Measurements from ENCODE around the gene EFNA1. TPM values are rescaled to one million over a fixed set of nuclear protein-coding genes. Genes with fewer than 3 reads are reported as not detected.

Gene EFNA1
- total RNA-seq, 2 experiments from 2014 or later, result not detected

- TF ChIP-seq EZH2phosphoT487 (IDR thresholded peaks at IDR 0.05; ENCODE audit: borderline replicate concordance, low read depth, low read length), result no peak
- Histone ChIP-seq H3K4me2 (ENCODE audit: low read length) (no peak overlapping the region), H4K20me1 (ENCODE audit: insufficient read depth, low read length) (no peaks in the 10 kb centered on the region), H3K4me1 (ENCODE audit: insufficient read depth, low read length, poor library complexity, severe bottlenecking) (no peaks in the 10 kb centered on the region), H3K36me3 (ENCODE audit: insufficient read depth, low read length) (no peaks in the 10 kb centered on the region), H3K9me2 (ENCODE audit: insufficient read depth, low read length) (no peaks in the 10 kb centered on the region), H3K9me3 (ENCODE audit: low read length) (no peaks in the 10 kb centered on the region), H3K27ac (ENCODE audit: low read depth, low read length, poor library complexity, severe bottlenecking) (no peak overlapping the region), H2AFZ (ENCODE audit: low read length) (no peak overlapping the region), H3K4me3 (ENCODE audit: low read depth, low read length, poor library complexity, severe bottlenecking) (no peak overlapping the region), H3K79me2 (ENCODE audit: insufficient read depth, low read depth, low read length) (no peaks in the 10 kb centered on the region)
- intact Hi-C loops (cut with micrococcal nuclease; ENCODE audit: unreplicated experiment), result no loop called here
- no peak for DNase-seq (ENCODE audit: low spot score)
- no TSS peak for BruUV-seq (replicated peaks)
- POLR2A ChIA-PET, result interaction anchor here (0.7 kb wide), 1 partner anchor 23 kb away, joined by 3 read pairs; no protein-coding TSS in a partner anchor
- CTCF ChIA-PET (ENCODE audit: unreplicated experiment), result no interaction called here
Measured at GRCh38 chr1:155120253-155120652, 7.4 kb upstream of the EFNA1 start.

DNA sequence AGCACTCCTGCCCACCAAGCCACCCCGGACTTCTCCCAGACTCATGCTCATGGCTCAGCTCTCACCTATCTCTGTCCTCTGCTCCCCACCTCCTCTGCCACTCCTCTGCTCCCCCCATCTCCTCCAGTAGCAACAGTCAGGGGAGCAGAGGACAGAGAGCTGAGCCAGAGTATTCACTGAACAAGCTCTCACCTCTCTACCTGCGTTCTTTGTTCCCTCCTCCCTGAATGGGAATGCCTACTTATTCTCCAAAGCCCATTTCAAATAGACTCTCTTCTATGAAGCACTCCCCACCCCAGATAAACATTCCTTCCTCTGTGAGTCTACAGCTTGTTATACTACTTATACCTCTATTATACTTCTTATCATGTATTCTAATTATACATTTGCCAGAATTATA lies 6.4 kb upstream of the EFNA1 start:
- no peak for TF ChIP-seq EZH2phosphoT487 (IDR thresholded peaks at IDR 0.05; ENCODE audit: borderline replicate concordance, low read depth, low read length)
- TF ChIP-seq, protein P1, sequence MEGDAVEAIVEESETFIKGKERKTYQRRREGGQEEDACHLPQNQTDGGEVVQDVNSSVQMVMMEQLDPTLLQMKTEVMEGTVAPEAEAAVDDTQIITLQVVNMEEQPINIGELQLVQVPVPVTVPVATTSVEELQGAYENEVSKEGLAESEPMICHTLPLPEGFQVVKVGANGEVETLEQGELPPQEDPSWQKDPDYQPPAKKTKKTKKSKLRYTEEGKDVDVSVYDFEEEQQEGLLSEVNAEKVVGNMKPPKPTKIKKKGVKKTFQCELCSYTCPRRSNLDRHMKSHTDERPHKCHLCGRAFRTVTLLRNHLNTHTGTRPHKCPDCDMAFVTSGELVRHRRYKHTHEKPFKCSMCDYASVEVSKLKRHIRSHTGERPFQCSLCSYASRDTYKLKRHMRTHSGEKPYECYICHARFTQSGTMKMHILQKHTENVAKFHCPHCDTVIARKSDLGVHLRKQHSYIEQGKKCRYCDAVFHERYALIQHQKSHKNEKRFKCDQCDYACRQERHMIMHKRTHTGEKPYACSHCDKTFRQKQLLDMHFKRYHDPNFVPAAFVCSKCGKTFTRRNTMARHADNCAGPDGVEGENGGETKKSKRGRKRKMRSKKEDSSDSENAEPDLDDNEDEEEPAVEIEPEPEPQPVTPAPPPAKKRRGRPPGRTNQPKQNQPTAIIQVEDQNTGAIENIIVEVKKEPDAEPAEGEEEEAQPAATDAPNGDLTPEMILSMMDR (conservative IDR thresholded peaks at IDR 0.05; ENCODE audit: low read length), result no peak
- H3K36me3 ChIP-seq (ENCODE audit: insufficient read depth, low read length), result no peaks in the 10 kb centered on the region
- no peak overlapping the region for H3K4me2 ChIP-seq (ENCODE audit: low read length)
- H3K27ac ChIP-seq (ENCODE audit: low read depth, low read length, poor library complexity, severe bottlenecking), result no peak overlapping the region
- intact Hi-C loops (cut with micrococcal nuclease; ENCODE audit: unreplicated experiment), result no loop called here
- no peaks in the 10 kb centered on the region for H3K79me2 ChIP-seq (ENCODE audit: insufficient read depth, low read depth, low read length)
- no peak for DNase-seq (ENCODE audit: low spot score)
- H3K4me3 ChIP-seq (ENCODE audit: low read depth, low read length, poor library complexity, severe bottlenecking), result no peak overlapping the region
- H4K20me1 ChIP-seq (ENCODE audit: insufficient read depth, low read length), result no peaks in the 10 kb centered on the region
- POLR2A ChIA-PET, result interaction anchor here (0.6 to 0.7 kb wide), 2 partner anchors 22 to 24 kb away, joined by 3 read pairs; no protein-coding TSS in a partner anchor
- no peaks in the 10 kb centered on the region for H3K9me3 ChIP-seq (ENCODE audit: low read length)
- H3K9me2 ChIP-seq (ENCODE audit: insufficient read depth, low read length), result no peaks in the 10 kb centered on the region
- no TSS peak for BruUV-seq (replicated peaks)
- no peaks in the 10 kb centered on the region for H3K4me1 ChIP-seq (ENCODE audit: insufficient read depth, low read length, poor library complexity, severe bottlenecking)
- CTCF ChIA-PET (ENCODE audit: unreplicated experiment), result no interaction called here
- H2AFZ ChIP-seq (ENCODE audit: low read length), result no peak overlapping the region

DNA sequence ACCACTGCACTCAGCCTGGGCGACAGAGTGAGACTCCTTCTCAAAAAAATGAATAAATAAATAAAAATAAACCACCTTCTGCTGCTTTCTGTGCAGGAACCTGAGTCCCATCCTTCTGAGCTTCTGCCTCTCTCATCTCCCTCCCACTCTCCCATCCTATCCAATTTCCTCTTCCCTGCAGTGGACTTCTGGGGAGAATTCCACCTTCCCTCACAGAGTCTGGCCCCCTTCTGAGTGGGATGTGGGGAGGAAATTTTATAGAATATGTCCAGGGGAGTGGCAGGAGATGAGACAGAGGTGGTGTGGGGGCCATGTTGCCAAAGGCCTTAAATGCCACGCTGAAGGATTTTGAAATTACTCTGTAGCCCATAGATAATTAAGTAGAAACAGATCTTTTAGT lies 5.4 kb upstream of the EFNA1 start:
- ChIA-PET POLR2A (interaction anchor here (0.6 kb wide), 1 partner anchor 139 kb away, joined by 3 read pairs; the partner anchor contains the start of gene FLAD1), CTCF (ENCODE audit: unreplicated experiment) (no interaction called here)

More for the DNA sequence above, 5.4 kb upstream of the EFNA1 start:
- TF ChIP-seq, protein P1 (conservative IDR thresholded peaks at IDR 0.05; ENCODE audit: low read length), result no peak
- no peak for TF ChIP-seq EZH2phosphoT487 (IDR thresholded peaks at IDR 0.05; ENCODE audit: borderline replicate concordance, low read depth, low read length)
- Histone ChIP-seq H3K4me1 (ENCODE audit: insufficient read depth, low read length, poor library complexity, severe bottlenecking) (no peaks in the 10 kb centered on the region), H4K20me1 (ENCODE audit: insufficient read depth, low read length) (no peaks in the 10 kb centered on the region), H3K9me2 (ENCODE audit: insufficient read depth, low read length) (no peaks in the 10 kb centered on the region), H3K9me3 (ENCODE audit: low read length) (no peaks in the 10 kb centered on the region), H2AFZ (ENCODE audit: low read length) (no peak overlapping the region), H3K4me3 (ENCODE audit: low read depth, low read length, poor library complexity, severe bottlenecking) (no peak overlapping the region), H3K79me2 (ENCODE audit: insufficient read depth, low read depth, low read length) (no peaks in the 10 kb centered on the region), H3K36me3 (ENCODE audit: insufficient read depth, low read length) (no peaks in the 10 kb centered on the region), H3K4me2 (ENCODE audit: low read length) (no peak overlapping the region), H3K27ac (ENCODE audit: low read depth, low read length, poor library complexity, severe bottlenecking) (no peak overlapping the region)
- BruUV-seq (replicated peaks), result no TSS peak
- DNase-seq (ENCODE audit: low spot score), result no peak
- intact Hi-C loops (cut with micrococcal nuclease; ENCODE audit: unreplicated experiment), result no loop called here

Data from OCI-LY7 (cell line).